HL-60 (cell line): ENCODE measurements around the gene OR5AU1.

Experiments used
- GABPA ChIP-seq: IDR thresholded peaks from 2 replicates; pipeline ENCODE4 v1.6.1; 2012; ENCODE audit warnings: low read depth
- POLR2AphosphoS5 ChIP-seq: IDR thresholded peaks from 2 replicates; pipeline ENCODE4 v1.6.1; 2012; ENCODE audit warnings: low read depth
- SPI1 ChIP-seq: IDR thresholded peaks from 2 replicates; pipeline ENCODE4 v1.6.1; 2012; ENCODE audit warnings: low read depth, mild to moderate bottlenecking, borderline replicate concordance
- TF ChIP-seq, protein P1 (sequence below): IDR thresholded peaks from one replicate; pipeline ENCODE4 v1.5.1; 2011; ENCODE audit warnings: low read length, control low read depth, inconsistent platforms; ENCODE audit not compliant: insufficient read depth
- TF ChIP-seq, protein P2 (sequence below): IDR thresholded peaks from 2 replicates; pipeline ENCODE4 v1.6.1; 2012; ENCODE audit warnings: low read depth; ENCODE audit not compliant: insufficient replicate concordance

DNA sequence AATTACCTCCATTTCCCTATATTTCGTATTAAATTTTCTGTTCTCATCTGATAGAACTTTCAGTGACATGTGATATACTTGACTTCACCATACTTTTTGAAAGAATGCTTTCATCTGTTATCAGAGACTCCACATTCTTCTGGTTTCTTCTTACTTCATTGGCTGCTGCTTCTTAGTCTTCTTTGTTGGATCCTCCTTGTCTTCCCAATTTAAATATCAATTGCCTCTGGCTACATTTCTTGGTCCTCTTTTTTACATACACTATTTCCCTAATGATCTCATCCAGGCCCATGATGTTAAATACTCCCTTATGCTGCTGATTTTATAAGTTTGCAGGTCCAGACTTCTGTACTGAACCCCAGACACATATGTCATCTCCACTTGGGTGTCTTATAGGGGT lies 22.0 kb downstream of the OR5AU1 start:
- TF ChIP-seq, protein P1, sequence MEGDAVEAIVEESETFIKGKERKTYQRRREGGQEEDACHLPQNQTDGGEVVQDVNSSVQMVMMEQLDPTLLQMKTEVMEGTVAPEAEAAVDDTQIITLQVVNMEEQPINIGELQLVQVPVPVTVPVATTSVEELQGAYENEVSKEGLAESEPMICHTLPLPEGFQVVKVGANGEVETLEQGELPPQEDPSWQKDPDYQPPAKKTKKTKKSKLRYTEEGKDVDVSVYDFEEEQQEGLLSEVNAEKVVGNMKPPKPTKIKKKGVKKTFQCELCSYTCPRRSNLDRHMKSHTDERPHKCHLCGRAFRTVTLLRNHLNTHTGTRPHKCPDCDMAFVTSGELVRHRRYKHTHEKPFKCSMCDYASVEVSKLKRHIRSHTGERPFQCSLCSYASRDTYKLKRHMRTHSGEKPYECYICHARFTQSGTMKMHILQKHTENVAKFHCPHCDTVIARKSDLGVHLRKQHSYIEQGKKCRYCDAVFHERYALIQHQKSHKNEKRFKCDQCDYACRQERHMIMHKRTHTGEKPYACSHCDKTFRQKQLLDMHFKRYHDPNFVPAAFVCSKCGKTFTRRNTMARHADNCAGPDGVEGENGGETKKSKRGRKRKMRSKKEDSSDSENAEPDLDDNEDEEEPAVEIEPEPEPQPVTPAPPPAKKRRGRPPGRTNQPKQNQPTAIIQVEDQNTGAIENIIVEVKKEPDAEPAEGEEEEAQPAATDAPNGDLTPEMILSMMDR, result no peak
- TF ChIP-seq POLR2AphosphoS5 (no peak), GABPA (no peak), SPI1 (no peak)
- TF ChIP-seq, protein P2, sequence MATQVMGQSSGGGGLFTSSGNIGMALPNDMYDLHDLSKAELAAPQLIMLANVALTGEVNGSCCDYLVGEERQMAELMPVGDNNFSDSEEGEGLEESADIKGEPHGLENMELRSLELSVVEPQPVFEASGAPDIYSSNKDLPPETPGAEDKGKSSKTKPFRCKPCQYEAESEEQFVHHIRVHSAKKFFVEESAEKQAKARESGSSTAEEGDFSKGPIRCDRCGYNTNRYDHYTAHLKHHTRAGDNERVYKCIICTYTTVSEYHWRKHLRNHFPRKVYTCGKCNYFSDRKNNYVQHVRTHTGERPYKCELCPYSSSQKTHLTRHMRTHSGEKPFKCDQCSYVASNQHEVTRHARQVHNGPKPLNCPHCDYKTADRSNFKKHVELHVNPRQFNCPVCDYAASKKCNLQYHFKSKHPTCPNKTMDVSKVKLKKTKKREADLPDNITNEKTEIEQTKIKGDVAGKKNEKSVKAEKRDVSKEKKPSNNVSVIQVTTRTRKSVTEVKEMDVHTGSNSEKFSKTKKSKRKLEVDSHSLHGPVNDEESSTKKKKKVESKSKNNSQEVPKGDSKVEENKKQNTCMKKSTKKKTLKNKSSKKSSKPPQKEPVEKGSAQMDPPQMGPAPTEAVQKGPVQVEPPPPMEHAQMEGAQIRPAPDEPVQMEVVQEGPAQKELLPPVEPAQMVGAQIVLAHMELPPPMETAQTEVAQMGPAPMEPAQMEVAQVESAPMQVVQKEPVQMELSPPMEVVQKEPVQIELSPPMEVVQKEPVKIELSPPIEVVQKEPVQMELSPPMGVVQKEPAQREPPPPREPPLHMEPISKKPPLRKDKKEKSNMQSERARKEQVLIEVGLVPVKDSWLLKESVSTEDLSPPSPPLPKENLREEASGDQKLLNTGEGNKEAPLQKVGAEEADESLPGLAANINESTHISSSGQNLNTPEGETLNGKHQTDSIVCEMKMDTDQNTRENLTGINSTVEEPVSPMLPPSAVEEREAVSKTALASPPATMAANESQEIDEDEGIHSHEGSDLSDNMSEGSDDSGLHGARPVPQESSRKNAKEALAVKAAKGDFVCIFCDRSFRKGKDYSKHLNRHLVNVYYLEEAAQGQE, result no peak
